OCI-LY7 (cell line): ENCODE data around the gene THAP8. TPM values are rescaled to one million over a fixed set of nuclear protein-coding genes. Genes with fewer than 3 reads are reported as not detected.

Experiments used
- BruUV-seq: library from RNA; stranded (reverse); fragments of 400-500 nt; replicated peaks from 2 replicates; lab custom pipeline; 2021; lab: Mats Ljungman, UMichigan
- CTCF ChIA-PET: fragments of 300-600 bp; sonication (Branson Sonifier 250); formaldehyde crosslinking; loops from one replicate; lab custom pipeline; 2022; ENCODE audit warnings: antibody characterized with exemption; ENCODE audit not compliant: unreplicated experiment; lab: Charles Lee
- POLR2A ChIA-PET: fragments of 300-600 bp; sonication (Branson Sonifier 250); formaldehyde crosslinking; loops from one replicate; lab custom pipeline; 2022; ENCODE audit warnings: antibody characterized with exemption; lab: Charles Lee
- DNase-seq: peaks from one replicate; pipeline ENCODE4 v3.0.0-alpha.2; 2015; ENCODE audit warnings: low spot score
- H2AFZ ChIP-seq: fragments of 200-600 bp; sonication (generic), shearing (Covaris generic); 2 replicates; pipeline ENCODE4 v1.6.1; 2014; ENCODE audit warnings: mild to moderate bottlenecking, antibody characterized with exemption, low read length, moderate library complexity
- H3K27ac ChIP-seq: fragments of 200-600 bp; sonication (generic); 2 replicates; pipeline ENCODE4 v1.5.1; 2014; ENCODE audit warnings: mixed run types, low read depth, mild to moderate bottlenecking, moderate library complexity, low read length, inconsistent platforms; ENCODE audit not compliant: poor library complexity, severe bottlenecking
- H3K36me3 ChIP-seq: fragments of 200-600 bp; sonication (generic); 2 replicates; pipeline ENCODE4 v1.6.1; 2014; ENCODE audit warnings: mild to moderate bottlenecking, antibody characterized with exemption, low read length, moderate library complexity, mixed read lengths; ENCODE audit not compliant: insufficient read depth
- H3K4me1 ChIP-seq: fragments of 200-600 bp; sonication (generic); 2 replicates; pipeline ENCODE4 v1.5.1; 2014; ENCODE audit warnings: mild to moderate bottlenecking, low read length; ENCODE audit not compliant: insufficient read depth, poor library complexity, severe bottlenecking
- H3K4me2 ChIP-seq: fragments of 200-600 bp; sonication (generic); 2 replicates; pipeline ENCODE4 v1.6.1; 2014; ENCODE audit warnings: mild to moderate bottlenecking, low read length
- H3K4me3 ChIP-seq: fragments of 200-600 bp; sonication (generic); 2 replicates; pipeline ENCODE4 v1.5.1; 2014; ENCODE audit warnings: mild to moderate bottlenecking, low read depth, low read length; ENCODE audit not compliant: poor library complexity, severe bottlenecking
- H3K79me2 ChIP-seq: fragments of 200-600 bp; sonication (generic); 2 replicates; pipeline ENCODE4 v1.6.1; 2016; ENCODE audit warnings: low read depth, mild to moderate bottlenecking, low read length, moderate library complexity, mixed read lengths; ENCODE audit not compliant: insufficient read depth
- H3K9me2 ChIP-seq: fragments of 200-600 bp; sonication (generic); 2 replicates; pipeline ENCODE4 v1.6.1; 2016; ENCODE audit warnings: mild to moderate bottlenecking, low read length, mixed read lengths; ENCODE audit not compliant: insufficient read depth
- H3K9me3 ChIP-seq: fragments of 200-600 bp; sonication (generic); 2 replicates; pipeline ENCODE4 v1.6.1; 2014; ENCODE audit warnings: mild to moderate bottlenecking, mixed run types, low read length, mixed read lengths
- H4K20me1 ChIP-seq: fragments of 200-600 bp; sonication (generic); 2 replicates; pipeline ENCODE4 v1.6.1; 2014; ENCODE audit warnings: mild to moderate bottlenecking, antibody characterized with exemption, low read length, moderate library complexity, mixed read lengths; ENCODE audit not compliant: insufficient read depth
- CTCF ChIP-seq: fragments of 200-600 bp; sonication (generic); conservative IDR thresholded peaks from 2 replicates; pipeline ENCODE4 v1.5.1; 2014; ENCODE audit warnings: mild to moderate bottlenecking, antibody characterized with exemption, low read length, moderate library complexity, mixed read lengths
- EZH2phosphoT487 ChIP-seq: fragments of 200-600 bp; sonication (generic); IDR thresholded peaks from 2 replicates; pipeline ENCODE4 v1.6.1; 2018; ENCODE audit warnings: low read depth, borderline replicate concordance, mild to moderate bottlenecking, mixed run types, antibody characterized with exemption, low read length, moderate library complexity, mixed read lengths
- intact Hi-C: fragments of 100-400 bp; cut with micrococcal nuclease; formaldehyde crosslinking; loops from one replicate; pipeline ENCODE4 v1.10.0; 2022; ENCODE audit not compliant: unreplicated experiment
- total RNA-seq, 2 experiments: library from RNA; depleted of rRNA in 1 of 2; stranded (reverse); fragments of >200 nt in 1 of 2; shearing (Covaris generic) in 1 of 2; gene quantifications; 2 replicates each; pipeline ENCODE4 v1.2.3, GENCODE V29; 2014 to 2022

THAP8 gene
- total RNA-seq, 2 experiments from 2014 or later, result 7.3 TPM

DNA sequence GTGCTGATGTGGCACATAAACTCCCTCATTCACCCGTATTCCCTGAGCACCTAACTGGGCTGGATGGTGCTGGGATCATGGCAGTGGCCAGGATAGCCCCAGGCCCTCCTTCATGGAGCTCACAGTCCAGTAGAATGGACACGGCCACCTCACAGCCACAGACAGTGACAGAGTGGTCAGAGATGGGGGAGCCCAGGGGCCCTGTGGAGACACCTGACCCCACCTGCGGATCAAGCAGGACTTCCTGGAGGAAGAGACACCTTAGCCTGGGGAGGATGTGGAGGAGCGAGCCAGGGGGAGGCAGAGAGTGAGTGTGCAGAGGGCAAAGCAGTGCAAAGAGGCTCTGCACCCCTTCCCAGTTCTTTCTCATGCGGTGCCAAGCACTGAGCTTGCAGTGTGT, 35.8 kb upstream of the THAP8 start:
- no peak for TF ChIP-seq CTCF
- no peak for TF ChIP-seq EZH2phosphoT487
- H3K4me3 ChIP-seq, result no peak overlapping the region
- POLR2A ChIA-PET, result no interaction called here
- no peak for DNase-seq
- CTCF ChIA-PET, result no interaction called here
- H2AFZ ChIP-seq, result no peak overlapping the region
- H3K9me2 ChIP-seq, result no peaks in the 10 kb centered on the region
- intact Hi-C loops, result no loop called here
- H3K4me1 ChIP-seq, result no peaks in the 10 kb centered on the region
- no peaks in the 10 kb centered on the region for H3K9me3 ChIP-seq
- no peaks in the 10 kb centered on the region for H3K79me2 ChIP-seq
- H3K4me2 ChIP-seq, result no peak overlapping the region
- H3K36me3 ChIP-seq, result peaks cover 98% of the 10 kb centered on the region
- BruUV-seq, result no TSS peak
- H4K20me1 ChIP-seq, result no peaks in the 10 kb centered on the region
- no peak overlapping the region for H3K27ac ChIP-seq

DNA sequence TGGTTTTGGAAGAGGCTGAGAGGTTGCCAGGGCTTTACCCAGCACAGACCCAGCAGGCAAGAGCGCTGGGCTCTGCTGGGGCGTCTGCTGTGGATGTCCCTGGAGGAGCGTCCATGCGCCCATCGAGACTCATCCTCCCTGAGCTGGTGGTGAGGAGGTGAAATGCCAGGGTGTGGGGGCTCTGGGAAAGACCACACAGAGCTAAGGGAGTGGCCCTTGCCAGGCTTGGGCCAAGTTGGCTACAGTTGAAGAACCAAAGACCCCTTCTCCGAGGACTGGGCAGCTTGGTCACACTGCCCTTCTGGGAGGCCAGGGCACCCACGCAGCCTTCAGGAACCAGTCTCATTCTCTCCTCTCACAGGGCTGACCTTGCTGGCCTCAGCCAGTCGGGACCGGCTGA, 32.2 kb upstream of the THAP8 start:
- ChIA-PET CTCF (no interaction called here), POLR2A (no interaction called here)
- no peak overlapping the region for H3K4me2 ChIP-seq
- intact Hi-C loops, result no loop called here
- no peaks in the 10 kb centered on the region for H3K9me2 ChIP-seq
- no peaks in the 10 kb centered on the region for H4K20me1 ChIP-seq
- H3K4me1 ChIP-seq, result no peaks in the 10 kb centered on the region
- no peaks in the 10 kb centered on the region for H3K9me3 ChIP-seq
- H3K36me3 ChIP-seq, result peaks cover 99% of the 10 kb centered on the region
- no peak overlapping the region for H2AFZ ChIP-seq
- H3K27ac ChIP-seq, result no peak overlapping the region
- DNase-seq, result no peak
- no peaks in the 10 kb centered on the region for H3K79me2 ChIP-seq
- no peak for TF ChIP-seq CTCF
- TF ChIP-seq EZH2phosphoT487, result no peak
- BruUV-seq, result no TSS peak
- H3K4me3 ChIP-seq, result no peak overlapping the region

DNA sequence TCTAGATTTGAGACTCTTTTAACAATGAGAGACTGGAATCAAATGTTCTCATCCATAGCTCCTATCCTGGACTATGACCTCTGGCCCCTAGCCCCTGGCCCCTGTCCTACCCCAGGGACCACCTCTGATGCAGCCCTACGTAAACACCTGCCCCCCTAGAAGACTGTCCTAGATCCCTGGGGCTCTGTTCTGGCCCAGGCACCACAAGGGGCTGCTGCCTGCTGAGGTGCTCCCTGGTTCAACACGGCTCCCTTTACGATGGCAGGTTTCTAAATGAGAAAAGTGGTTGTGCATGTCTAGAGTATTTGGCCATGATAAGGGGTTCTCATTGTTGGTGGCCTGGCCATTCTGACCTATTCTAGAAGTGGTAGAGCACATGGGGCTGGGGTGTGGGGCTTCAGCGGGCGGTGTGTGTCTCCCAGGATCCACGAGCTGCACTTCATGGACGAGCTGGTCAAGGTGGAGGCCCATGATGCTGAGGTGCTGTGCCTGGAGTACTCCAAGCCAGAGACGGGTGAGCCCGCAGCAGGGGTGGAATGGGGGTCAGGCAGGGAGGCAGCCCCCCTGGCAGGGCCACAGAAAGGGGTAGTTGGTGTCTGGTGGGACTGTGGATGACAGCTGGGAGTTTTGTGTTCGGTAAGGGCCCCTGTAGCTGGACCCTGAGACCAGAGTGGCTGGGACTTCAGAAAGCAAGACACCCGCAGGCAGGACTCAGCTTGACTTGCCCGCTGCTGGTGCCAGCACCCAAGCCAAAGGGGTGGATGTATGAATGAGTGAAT, 30.3 kb upstream of the THAP8 start:
- no TSS peak for BruUV-seq
- H2AFZ ChIP-seq, result no peak overlapping the region
- H3K79me2 ChIP-seq, result 0 out of 2 replicates have a peak, but pooled peaks cover 4% of the 10 kb centered on the region
- CTCF ChIA-PET, result no interaction called here
- intact Hi-C loops, result no loop called here
- POLR2A ChIA-PET, result no interaction called here
- no peak overlapping the region for H3K4me2 ChIP-seq
- no peaks in the 10 kb centered on the region for H3K4me1 ChIP-seq
- H3K9me2 ChIP-seq, result no peaks in the 10 kb centered on the region
- DNase-seq, result no peak
- H4K20me1 ChIP-seq, result no peaks in the 10 kb centered on the region
- H3K36me3 ChIP-seq, result peaks cover 94% of the 10 kb centered on the region
- no peak overlapping the region for H3K27ac ChIP-seq
- no peak overlapping the region for H3K4me3 ChIP-seq
- H3K9me3 ChIP-seq, result no peaks in the 10 kb centered on the region
- TF ChIP-seq EZH2phosphoT487 (no peak), CTCF (no peak)
